HG03575 (cell line): ENCODE data around the gene TSKU.

Experiments used
- ATAC-seq: cut with Tn5 transposase; IDR thresholded peaks from one replicate; pipeline ENCODE4 v1.9.1; 2021; ENCODE audit not compliant: unreplicated experiment, insufficient number of reproducible peaks, low FRiP score; ENCODE audit errors: extremely low read depth

Gene TSKU

GRCh38 chr11:76750067-76750466, 33.1 kb upstream of the TSKU start:
- no peak for ATAC-seq

- ATAC-seq = no peak
Measured at GRCh38 chr11:76750746-76751145, 32.4 kb upstream of the TSKU start.

DNA sequence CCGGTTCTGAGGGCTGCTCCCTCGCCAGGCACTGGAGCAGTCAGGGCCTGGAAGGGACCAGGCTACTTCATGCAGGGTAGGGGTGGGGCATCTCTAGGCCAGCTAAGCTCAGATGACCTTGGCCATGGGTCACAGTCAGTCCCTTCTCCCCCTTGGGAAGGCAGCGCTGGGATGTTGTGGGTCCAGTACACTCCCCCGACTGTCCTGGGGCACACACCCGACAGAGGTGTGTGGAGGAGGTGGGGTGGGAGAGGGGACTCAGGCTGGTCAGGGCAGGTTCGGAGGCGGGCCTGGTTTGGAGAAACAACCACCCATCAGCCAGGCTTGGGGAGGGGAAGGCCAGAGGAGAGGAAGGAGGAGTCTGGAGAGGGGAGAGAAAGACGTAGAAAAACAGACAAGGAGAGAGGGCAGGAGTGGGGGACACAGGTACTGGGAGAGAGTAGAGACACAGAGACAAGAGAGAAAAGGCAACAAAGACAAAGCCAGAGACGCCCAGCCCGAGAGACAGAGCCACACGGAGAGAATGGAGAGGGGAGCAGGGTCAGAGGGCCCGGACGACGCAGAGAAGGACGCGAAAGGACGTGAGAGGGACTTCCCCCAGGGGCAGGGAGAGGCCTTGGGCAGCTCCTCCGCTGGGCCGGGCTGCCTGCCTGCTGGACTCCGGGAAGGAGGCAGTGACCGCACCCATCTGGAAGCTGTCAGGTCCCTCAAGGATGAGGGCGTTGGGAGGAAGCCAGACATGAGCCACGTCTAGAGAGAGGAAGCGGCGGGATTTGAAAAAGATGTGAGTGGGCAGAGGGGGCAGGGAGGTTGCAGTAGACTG, 30.6 kb upstream of the TSKU start:
- ATAC-seq = no peak

DNA sequence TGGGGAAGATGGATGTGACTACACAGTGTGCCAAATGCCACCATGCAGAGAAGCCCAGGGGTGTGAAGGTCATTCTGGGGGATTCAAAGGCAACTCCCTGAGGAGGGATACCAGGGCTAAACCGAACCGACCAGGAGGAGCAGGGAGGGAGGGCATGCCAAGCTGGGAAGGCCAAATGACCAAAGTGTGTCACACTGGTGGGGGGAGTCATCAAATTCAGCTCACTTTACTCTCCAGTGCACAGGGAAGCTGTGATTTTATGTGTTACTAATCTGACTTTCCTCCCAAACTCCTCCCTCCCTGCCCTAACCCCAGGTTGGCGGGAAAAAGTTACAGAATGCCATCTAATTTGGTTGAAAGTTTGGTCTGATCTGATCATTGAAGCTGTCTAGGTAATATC, 29.7 kb upstream of the TSKU start:
- ATAC-seq = no peak

DNA sequence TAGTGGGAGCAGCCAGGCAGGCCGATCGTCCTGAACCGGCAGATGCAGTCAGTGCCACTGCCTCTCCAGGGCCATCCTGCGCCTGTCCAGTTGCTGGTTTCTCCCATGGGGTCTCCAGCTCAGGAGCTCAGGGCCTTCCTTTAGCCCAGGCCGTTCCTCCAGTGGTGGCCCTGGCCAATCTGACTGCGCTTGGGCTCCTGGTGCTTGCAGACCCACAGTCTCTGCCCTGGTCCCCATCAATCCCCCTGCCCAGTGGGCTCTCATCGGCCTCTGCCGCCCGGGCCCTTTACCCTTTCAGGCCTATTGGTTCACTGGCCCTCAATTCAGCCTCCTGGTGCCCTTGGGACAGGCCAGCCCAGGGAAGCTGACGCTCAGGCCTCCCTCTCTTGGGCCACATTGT, 29.2 kb upstream of the TSKU start:
- no peak for ATAC-seq

DNA sequence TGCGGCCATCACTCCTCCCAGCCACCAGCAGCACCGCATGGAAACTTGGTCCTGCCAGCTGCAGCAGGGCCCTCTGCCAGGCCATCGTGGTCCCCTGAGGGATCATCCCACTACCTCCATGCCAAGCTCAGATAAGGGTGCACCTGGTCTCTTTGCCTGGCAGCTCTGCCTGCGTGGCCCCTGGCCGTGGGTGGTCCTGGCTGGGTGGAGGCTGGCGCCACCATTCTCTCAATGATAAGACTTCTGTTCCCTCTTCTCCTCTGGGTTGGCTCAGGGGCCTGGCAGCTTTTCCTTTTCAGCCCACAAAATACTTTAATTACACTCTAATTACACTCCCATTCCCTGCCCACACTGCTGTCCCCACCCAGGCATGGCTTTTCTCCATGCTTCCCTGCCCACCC, 26.8 kb upstream of the TSKU start:
- no peak for ATAC-seq

DNA sequence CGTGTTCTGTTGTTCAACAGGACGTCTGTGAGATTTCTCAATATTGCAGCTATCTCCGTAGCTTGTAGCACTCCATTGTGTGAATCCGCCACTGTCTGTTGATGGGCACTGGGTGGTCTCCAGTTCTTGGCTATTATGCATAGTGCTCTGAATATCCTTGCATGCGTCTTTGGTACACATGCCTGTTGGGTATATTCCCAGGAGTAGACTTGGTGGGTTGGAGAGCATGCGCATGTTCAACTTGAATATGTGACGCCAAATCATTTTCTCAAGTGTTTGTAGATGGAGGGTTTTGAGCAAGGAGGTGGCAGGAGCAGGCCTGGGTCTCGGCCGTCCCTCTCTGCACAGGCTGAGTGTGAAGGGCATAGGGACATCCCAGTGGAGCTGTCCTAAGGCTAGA, 24.8 kb upstream of the TSKU start:
- no peak for ATAC-seq

GRCh38 chr11:76759092-76759491, 24.1 kb upstream of the TSKU start:
- ATAC-seq = no peak

GRCh38 chr11:76759517-76759916, 23.6 kb upstream of the TSKU start:
- ATAC-seq = no peak

DNA sequence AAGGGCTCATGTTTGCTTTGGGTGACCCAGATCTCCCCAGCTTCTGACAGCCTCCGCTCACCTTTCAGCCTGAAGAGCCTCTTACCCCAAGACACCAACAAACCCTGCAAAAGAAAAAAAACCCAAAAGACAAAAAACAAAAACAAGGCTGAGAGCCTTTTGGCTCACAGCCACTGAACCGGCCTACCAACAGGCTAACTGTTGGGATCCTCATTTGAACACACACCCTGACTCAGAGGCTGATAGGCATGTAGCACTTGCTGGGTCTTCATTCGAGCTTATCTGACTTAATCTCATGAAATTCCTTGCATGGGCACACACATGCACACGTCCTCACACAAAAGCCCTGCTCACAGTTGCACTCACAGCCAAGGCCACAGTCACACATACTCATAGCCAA, 22.9 kb upstream of the TSKU start:
- ATAC-seq = no peak

DNA sequence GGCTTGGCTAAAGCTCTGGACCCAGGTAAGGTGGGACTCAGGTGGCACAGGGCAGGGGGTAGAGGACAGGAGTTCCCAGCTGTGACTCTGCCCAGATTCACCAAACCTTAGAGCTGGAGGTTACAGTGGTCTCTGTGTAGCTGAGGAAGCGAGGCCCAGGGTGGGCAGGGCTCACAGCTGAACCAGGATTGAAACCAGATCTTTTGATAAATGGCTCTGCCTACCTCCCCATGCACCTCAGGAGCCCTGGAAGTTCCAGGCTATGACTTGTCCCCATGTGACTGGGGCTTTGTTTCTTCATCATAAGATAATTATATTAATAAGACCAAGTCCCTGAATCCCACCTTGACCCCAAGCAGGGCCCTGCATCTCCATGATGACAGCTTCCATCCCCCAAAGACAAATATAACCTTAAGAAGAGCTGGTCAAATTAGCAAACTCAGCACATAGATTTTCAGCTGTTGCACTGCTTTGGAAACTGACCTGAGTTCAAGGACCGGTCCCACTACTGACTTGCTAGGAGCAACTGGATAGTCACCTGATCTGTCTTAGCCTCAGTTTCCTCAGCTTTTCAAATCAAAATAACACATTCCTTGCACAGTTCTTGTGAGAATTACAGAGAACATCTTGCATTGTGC, 21.3 kb upstream of the TSKU start:
- ATAC-seq = no peak

DNA sequence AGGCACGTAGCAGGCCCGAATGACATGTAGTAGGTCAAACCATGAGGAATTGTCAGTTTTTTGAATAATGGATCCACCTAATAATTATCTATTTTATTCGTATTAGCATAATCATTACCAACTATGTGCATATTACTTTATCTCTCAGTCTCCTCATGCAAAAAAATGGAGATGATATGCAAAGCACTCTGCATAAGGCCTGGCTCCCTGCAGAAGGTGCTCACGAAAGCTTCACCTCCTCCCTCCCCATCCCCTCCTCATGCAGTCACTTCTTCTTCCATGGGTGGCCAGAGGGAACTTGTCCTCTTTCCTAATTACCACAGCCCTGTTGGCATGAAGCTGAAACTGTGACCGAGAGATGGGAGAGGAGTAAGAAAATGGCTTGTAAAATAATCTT, 20.8 kb upstream of the TSKU start:
- ATAC-seq = no peak

DNA sequence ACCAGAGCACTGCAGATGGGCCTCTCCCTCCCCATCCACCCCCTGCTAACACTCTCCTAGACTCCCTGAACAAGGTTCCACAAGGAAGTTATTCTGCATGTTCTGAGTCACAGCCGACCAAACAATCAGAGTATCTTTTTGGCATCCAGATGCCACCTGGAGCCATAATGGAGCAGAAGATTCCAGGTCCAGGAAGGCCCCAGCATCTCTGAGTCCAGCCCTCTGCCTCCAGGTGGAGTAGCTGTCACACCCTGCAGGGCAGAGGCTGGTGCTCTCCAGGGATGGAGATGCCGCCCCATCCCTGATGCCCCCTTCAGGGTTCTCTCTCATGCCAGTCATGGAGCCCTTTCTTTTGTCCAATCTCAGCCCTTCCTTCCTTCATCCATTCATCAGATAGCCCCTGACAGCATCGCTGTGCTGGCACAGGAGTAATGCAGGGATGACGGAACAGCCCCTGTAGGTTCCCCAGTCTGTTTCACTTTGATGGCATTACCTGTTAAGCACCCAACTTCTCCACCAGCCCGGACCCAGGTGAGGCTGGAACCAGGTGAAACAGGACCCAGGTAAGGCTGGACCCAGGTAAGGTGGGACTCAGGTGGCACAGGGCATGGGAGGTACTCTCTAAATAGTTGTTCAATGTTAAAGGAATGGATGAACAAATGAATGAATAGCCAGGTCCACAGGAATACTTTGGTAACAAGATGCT, 20.1 kb upstream of the TSKU start:
- no peak for ATAC-seq

DNA sequence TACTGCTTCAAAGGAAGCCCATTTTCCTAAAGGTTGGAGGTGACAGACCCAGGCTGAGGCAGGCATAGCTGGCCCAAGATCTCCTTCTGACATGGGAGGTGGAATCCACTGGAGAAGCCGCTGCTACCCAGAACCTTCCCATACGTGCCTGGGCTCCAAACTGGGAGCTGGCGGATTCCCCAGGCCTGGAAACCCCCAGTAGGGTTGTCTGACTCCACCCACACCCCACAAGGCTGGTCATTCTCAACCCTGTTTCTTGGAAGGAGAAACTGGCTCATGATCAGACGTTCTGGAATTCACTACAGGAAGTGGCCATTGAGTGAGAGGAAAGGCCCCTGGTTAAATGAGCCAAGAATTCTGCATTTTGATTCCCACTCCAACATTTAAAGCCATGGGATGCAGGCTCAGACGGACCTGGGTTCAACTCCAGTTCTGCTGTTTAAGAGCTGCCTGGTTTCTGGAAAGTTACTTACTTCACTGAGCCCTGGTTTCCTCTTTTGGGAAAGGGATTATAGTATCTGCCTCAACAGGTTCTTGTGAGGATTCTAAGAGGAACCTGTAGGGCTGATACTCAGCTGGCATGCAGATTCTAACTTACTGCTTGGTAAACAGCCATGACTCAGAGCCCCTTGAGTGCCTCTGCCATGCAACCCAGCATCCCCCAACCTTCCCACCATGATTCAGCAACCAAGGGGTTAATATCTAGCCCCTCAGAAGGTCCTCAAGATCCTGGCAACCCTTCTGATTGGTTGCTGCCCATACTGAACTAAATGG, 19.4 kb upstream of the TSKU start:
- no peak for ATAC-seq

GRCh38 chr11:76764941-76765665, 18.1 kb upstream of the TSKU start:
- no peak for ATAC-seq

DNA sequence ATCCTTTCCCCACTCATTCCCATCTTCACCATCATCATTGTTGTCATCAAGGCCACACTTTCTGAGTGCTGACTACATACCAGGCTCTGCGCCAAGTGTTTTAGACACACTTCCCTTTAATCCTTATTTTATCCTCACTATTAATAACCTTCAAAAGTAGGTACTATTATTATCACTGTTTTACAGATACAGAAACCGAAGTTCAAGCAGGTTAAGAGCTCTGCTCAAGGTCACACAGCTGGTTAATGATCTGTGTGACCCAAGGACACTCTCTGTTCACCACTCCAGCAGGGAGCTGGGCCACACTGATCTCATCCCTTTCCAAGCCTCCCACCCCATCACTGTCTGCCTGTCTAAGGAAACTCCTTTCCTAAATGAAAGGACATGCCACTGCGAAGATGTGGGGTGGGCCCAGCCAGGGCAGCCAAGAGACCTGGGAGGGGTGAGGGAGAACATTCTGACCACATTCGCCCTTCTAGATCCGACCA, 17.2 kb upstream of the TSKU start:
- no peak for ATAC-seq

DNA sequence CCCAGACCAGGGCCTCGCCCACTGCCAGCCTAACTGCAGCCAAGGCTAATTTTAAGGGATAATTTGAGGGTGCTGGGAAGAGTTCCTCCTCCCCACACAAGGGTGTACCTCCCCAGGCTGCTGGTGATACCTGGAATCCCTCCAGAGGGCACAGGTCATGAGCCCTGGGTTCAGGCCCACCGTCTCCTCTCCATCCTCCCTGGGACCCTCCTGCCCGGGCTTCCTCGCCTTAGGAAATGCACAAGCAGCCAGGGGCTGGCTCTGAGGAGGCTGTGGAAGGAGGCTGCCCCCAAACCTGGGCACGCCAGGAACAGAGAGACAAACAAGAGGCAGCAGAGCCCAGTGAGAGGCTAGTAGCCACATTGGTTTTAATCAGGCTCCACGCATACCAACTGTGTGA, 16.6 kb upstream of the TSKU start:
- no peak for ATAC-seq

DNA sequence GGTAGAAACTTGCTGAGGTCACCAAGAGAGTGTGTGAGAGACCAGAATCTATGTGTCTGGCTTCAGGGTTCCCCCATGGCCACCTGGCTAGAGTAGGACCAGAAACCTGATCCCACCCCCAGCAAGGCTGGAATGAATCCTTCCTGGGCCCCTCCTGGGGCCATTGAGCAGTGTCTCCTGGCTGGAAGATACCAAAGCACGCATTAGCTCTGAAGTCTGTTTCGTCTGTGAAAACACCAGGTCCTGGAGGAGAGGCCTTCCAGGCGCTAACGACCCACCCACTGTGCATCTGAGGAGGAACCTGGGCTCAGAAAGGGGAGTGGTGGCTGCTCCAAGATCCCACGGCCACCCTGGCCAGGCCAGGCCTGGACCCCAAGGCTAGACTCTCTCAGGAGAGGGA, 15.5 kb upstream of the TSKU start:
- no peak for ATAC-seq
